PC-9 (cell line): ENCODE data around the gene CCDC8. TPM values are rescaled to one million over a fixed set of nuclear protein-coding genes. Genes with fewer than 3 reads are reported as not detected.

Experiments used
- BruUV-seq: library from RNA; stranded (reverse); fragments of 400-500 nt; replicated peaks from 2 replicates; lab custom pipeline; 2021; lab: Mats Ljungman, UMichigan
- CTCF ChIA-PET: fragments of 300-600 bp; sonication (Branson Sonifier 250); formaldehyde crosslinking; loops from one replicate; lab custom pipeline; 2022; ENCODE audit warnings: antibody characterized with exemption; lab: Charles Lee
- POLR2A ChIA-PET: fragments of 300-600 bp; sonication (Branson Sonifier 250); formaldehyde crosslinking; loops from one replicate; lab custom pipeline; 2022; ENCODE audit warnings: antibody characterized with exemption; ENCODE audit not compliant: unreplicated experiment; lab: Charles Lee
- DNase-seq, 2 experiments: peaks; one replicate each; pipeline versions ENCODE4 v3.0.0 to v3.0.0-alpha.2; 2015 to 2022; ENCODE audit warnings: mixed read lengths in 1 of 2
- H2AFZ ChIP-seq: fragments of 200-600 bp; sonication (generic); 2 replicates; pipeline ENCODE4 v1.8.1; 2017; ENCODE audit warnings: antibody characterized with exemption
- H3F3A ChIP-seq: fragments of 200-600 bp; sonication (generic); 2 replicates; pipeline ENCODE4 v1.8.1; 2017; ENCODE audit warnings: antibody characterized with exemption, mild to moderate bottlenecking, low read depth; ENCODE audit not compliant: insufficient read depth
- H3K27ac ChIP-seq: fragments of 200-600 bp; sonication (generic); 2 replicates; pipeline ENCODE4 v1.6.1; 2016; ENCODE audit warnings: mixed run types
- H3K27me3 ChIP-seq: fragments of 200-600 bp; sonication (generic); 2 replicates; pipeline ENCODE4 v1.6.1; 2016; ENCODE audit warnings: low read depth, mixed run types; ENCODE audit not compliant: insufficient read depth
- H3K36me3 ChIP-seq: fragments of 200-600 bp; sonication (generic); 2 replicates; pipeline ENCODE4 v1.6.1; 2016; ENCODE audit warnings: low read depth, mixed run types
- H3K4me1 ChIP-seq: fragments of 200-600 bp; sonication (generic); replicated peaks from 2 replicates; pipeline ENCODE4 v1.6.1; 2016; ENCODE audit warnings: mixed run types; ENCODE audit not compliant: insufficient read depth
- H3K4me2 ChIP-seq: fragments of 200-600 bp; sonication (generic); 2 replicates; pipeline ENCODE4 v1.6.1; 2017; ENCODE audit warnings: mixed run types
- H3K4me3 ChIP-seq: fragments of 200-600 bp; sonication (generic); 2 replicates; pipeline ENCODE4 v1.6.1; 2016; ENCODE audit warnings: mixed run types
- H3K79me2 ChIP-seq: fragments of 200-600 bp; sonication (generic); 2 replicates; pipeline ENCODE4 v1.6.1; 2017; ENCODE audit warnings: low read depth, mixed run types
- H3K9me2 ChIP-seq: fragments of 200-600 bp; sonication (generic); 2 replicates; pipeline ENCODE4 v1.8.1; 2017; ENCODE audit warnings: mild to moderate bottlenecking; ENCODE audit not compliant: insufficient read depth
- H3K9me3 ChIP-seq: fragments of 200-600 bp; sonication (generic); 2 replicates; pipeline ENCODE4 v1.8.1; 2016; ENCODE audit warnings: low read depth; ENCODE audit not compliant: insufficient read depth
- H4K20me1 ChIP-seq: fragments of 200-600 bp; sonication (generic); 2 replicates; pipeline ENCODE4 v1.8.1; 2017; ENCODE audit not compliant: insufficient read depth
- CTCF ChIP-seq: fragments of 200-600 bp; sonication (generic); conservative IDR thresholded peaks from 2 replicates; pipeline ENCODE4 v1.6.1; 2017; ENCODE audit warnings: mixed run types, antibody characterized with exemption, mild to moderate bottlenecking, moderate library complexity
- EZH2 ChIP-seq: fragments of 200-600 bp; sonication (generic); IDR thresholded peaks from 2 replicates; pipeline ENCODE4 v1.8.0; 2017; ENCODE audit warnings: antibody characterized with exemption, low read depth
- intact Hi-C: fragments of 100-400 bp; cut with micrococcal nuclease; formaldehyde crosslinking; loops from one replicate; pipeline ENCODE4 v1.10.0; 2022; ENCODE audit not compliant: unreplicated experiment
- total RNA-seq: library from RNA; stranded (reverse); gene quantifications from 2 replicates; pipeline ENCODE4 v1.2.3, GENCODE V29; 2021

CCDC8 gene
- total RNA-seq, 1 experiment from 2014 or later = 4.2 TPM

GRCh38 chr19:46407856-46408663 is 5.3 kb downstream of the CCDC8 start:
- DNase-seq = no peak
- no peaks in the 10 kb centered on the region for H4K20me1 ChIP-seq
- no peak overlapping the region for H3K4me3 ChIP-seq
- H3K79me2 ChIP-seq = no peaks in the 10 kb centered on the region
- ChIA-PET CTCF (interaction anchor here (0.6 kb wide), 2 partner anchors 96 to 115 kb away, joined by 3 to 21 read pairs; no protein-coding TSS in a partner anchor), POLR2A (interaction anchor here (0.6 kb wide), 1 partner anchor 331 kb away, joined by 13 read pairs; no protein-coding TSS in a partner anchor)
- H3K36me3 ChIP-seq = no peaks in the 10 kb centered on the region
- no peak overlapping the region for H3K27ac ChIP-seq
- H3K4me1 ChIP-seq = no peaks in the 10 kb centered on the region
- H3K9me2 ChIP-seq = no peaks in the 10 kb centered on the region
- peaks cover 54% of the 10 kb centered on the region for H3K27me3 ChIP-seq
- TF ChIP-seq EZH2 = no peak
- no peak for TF ChIP-seq CTCF
- H2AFZ ChIP-seq = no peak overlapping the region
- H3K9me3 ChIP-seq = no peaks in the 10 kb centered on the region
- no peak overlapping the region for H3K4me2 ChIP-seq
- no peaks in the 10 kb centered on the region for H3F3A ChIP-seq
- BruUV-seq = no TSS peak
- intact Hi-C loops = no loop called here

- no peak overlapping the region for H2AFZ ChIP-seq
- no peak overlapping the region for H3K27ac ChIP-seq
- no peak overlapping the region for H3K4me3 ChIP-seq
- no peaks in the 10 kb centered on the region for H3K9me2 ChIP-seq
- no peaks in the 10 kb centered on the region for H4K20me1 ChIP-seq
- POLR2A ChIA-PET = interaction anchor here (0.6 kb wide), 1 partner anchor 57 kb away, joined by 4 read pairs; no protein-coding TSS in a partner anchor
- H3F3A ChIP-seq = no peaks in the 10 kb centered on the region
- intact Hi-C loops = no loop called here
- no peaks in the 10 kb centered on the region for H3K9me3 ChIP-seq
- TF ChIP-seq EZH2 = no peak
- no peak for TF ChIP-seq CTCF
- BruUV-seq = no TSS peak
- no peaks in the 10 kb centered on the region for H3K36me3 ChIP-seq
- no peak overlapping the region for H3K4me2 ChIP-seq
- CTCF ChIA-PET = no interaction called here
- peaks cover 54% of the 10 kb centered on the region for H3K27me3 ChIP-seq
- no peaks in the 10 kb centered on the region for H3K79me2 ChIP-seq
- no peak for DNase-seq
- H3K4me1 ChIP-seq = no peaks in the 10 kb centered on the region
Observed at GRCh38 chr19:46406976-46407375, 6.4 kb downstream of the CCDC8 start.

- Histone ChIP-seq H3K4me3 (no peak overlapping the region), H3K27me3 (peaks cover 48% of the 10 kb centered on the region), H3K4me2 (no peak overlapping the region), H3K9me2 (no peaks in the 10 kb centered on the region), H3K79me2 (no peaks in the 10 kb centered on the region), H3K4me1 (no peaks in the 10 kb centered on the region), H4K20me1 (no peaks in the 10 kb centered on the region), H2AFZ (no peak overlapping the region), H3F3A (no peaks in the 10 kb centered on the region), H3K9me3 (no peaks in the 10 kb centered on the region), H3K36me3 (no peaks in the 10 kb centered on the region), H3K27ac (no peak overlapping the region)
- intact Hi-C loops = no loop called here
- CTCF ChIA-PET = interaction anchor here (1.2 kb wide), 1 partner anchor 69 kb away, joined by 6 read pairs; no protein-coding TSS in a partner anchor
- POLR2A ChIA-PET = interaction anchor here (0.6 kb wide), 2 partner anchors 8 to 31 kb away, joined by 3 read pairs; partner anchors contain the start of gene CCDC8
- no TSS peak for BruUV-seq
- no peak for TF ChIP-seq CTCF
- TF ChIP-seq EZH2 = no peak
- DNase-seq = no peak
Observed at GRCh38 chr19:46404753-46405468, 8.5 kb downstream of the CCDC8 start.
